GM19438 (cell line): Measurements from ENCODE around the gene NDFIP2.
A peak's percentile ranks its signal among the peaks of the same experiment; 100 is the strongest.

Experiments used
- ATAC-seq: cut with Tn5 transposase; IDR thresholded peaks from one replicate; pipeline ENCODE4 v1.9.1; 2021; ENCODE audit warnings: low read depth; ENCODE audit not compliant: unreplicated experiment

NDFIP2 gene

GRCh38 chr13:79457948-79458347 lies 23.0 kb upstream of the NDFIP2 start:
- no peak for ATAC-seq

DNA sequence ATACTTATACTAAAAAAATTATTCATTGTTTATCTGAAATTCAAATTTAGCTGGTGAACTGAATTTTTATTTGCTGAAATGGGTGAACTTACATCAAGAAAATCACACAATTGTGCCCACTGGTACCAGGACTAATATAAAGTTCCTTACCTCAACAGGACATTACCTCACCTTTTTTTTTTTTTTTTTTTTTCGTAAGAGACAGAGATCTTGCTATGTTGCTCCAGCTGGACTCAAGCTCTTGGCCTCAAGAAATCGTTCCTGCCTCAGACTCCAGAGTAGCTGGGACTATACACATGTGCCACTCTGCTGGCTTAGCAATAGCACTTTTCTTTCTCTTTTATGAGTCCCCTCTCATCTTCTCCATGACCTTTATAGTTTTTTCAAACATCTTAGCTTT lies 22.5 kb upstream of the NDFIP2 start:
- ATAC-seq: no peak

DNA sequence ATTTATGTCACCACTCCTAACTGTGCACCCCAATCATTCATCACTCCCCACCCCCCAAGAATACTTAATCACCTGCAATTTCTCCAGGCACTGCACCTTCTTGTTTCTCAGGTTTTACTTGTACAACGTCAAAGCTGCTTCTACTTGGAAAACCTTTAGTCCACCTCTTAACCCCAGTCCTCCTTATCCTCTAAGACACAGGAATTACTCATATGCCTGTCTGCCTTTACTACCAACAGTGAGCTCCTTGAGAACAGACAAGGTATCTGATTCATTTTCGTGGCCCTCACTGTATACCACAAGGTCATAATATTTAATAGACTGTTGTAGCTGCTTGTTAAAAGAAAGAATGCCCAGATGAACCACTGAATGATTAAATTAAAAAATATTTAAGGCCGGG lies 21.0 kb upstream of the NDFIP2 start:
- ATAC-seq: no peak

GRCh38 chr13:79462895-79463294 lies 18.1 kb upstream of the NDFIP2 start:
- ATAC-seq: no peak

- no peak for ATAC-seq
These were observed 17.4 kb upstream of the NDFIP2 start for GRCh38 chr13:79463604-79464003.

GRCh38 chr13:79466872-79467271 lies 14.1 kb upstream of the NDFIP2 start:
- ATAC-seq: no peak

GRCh38 chr13:79468402-79468801 lies 12.6 kb upstream of the NDFIP2 start:
- ATAC-seq: no peak

GRCh38 chr13:79468819-79469218 lies 12.1 kb upstream of the NDFIP2 start:
- no peak for ATAC-seq

DNA sequence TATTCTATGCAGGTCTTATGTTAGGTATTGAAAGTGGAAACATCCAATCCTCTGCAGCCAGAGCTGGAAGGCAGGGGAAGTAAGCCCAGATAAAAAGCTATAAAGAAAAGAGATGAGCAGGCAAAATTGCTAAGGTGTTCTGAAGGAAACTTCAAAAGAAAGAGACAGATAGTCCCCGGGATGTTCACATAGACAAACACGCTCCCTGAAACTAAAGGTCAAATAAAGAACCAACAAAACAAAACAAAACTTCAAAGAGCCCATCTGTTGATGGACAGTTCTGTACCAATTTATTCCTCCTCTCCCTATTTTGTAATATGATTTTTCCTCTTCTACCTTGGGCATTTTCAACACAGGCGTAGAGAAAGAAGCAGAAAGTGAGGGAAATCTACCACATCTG lies 11.3 kb upstream of the NDFIP2 start:
- ATAC-seq: no peak

DNA sequence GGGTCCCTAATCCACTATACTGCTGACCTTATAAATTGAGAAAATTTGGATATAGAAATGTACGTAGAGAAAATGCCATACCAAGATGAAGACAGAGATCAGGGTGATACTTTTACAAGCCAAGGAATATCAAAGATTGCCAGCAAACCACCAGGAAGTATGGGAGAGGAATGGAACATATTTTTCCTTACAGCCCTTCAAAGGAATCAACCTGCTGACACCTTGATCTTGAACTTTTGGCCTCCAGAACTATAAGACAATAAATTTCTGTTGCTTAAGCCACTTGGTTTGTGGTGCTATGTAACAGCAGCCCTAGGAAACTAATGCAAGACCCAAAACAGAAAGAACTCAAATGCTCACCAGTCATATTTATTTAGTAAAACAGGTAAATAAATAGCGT lies 10.3 kb upstream of the NDFIP2 start:
- ATAC-seq: no peak

GRCh38 chr13:79475569-79475968 lies 5.4 kb upstream of the NDFIP2 start:
- no peak for ATAC-seq

- ATAC-seq: no peak
These were observed 3.0 kb upstream of the NDFIP2 start for GRCh38 chr13:79477968-79478367.

GRCh38 chr13:79479882-79480281 lies 1.1 kb upstream of the NDFIP2 start:
- no peak for ATAC-seq

- ATAC-seq: peak; percentile 46
These were observed 714 bp downstream of the NDFIP2 start for GRCh38 chr13:79481685-79482052.

DNA sequence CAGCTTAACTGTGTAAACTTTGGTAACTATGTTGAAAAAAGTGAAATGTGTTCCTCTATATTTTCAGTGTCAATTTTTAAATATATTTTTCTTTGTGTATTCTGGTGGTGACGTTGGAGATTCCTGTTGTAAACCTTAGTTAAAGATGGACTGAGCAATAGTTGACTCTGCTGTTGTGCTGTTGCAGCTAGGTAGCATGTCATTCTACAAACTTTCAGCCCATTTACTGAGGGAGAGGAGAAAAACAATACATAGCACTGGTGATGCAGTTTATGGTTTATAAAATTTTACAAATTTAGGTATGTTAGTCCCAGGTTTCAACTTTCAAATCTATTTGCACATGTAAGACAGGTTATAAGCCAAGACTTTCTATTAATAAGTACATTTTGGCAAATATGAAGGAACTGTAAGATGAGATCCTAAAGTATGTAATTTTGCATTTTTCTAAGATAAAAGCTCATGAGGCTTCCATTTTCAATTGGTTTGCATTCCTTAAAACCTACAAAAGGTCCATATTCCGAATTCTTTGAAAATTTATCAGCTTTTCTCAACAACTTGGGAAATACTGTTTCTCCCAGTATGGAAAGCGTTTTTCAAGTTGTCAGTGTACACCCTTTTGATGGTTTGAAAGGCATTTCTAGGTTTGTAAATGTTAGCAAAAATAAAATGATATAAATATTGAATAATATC lies 1.5 kb downstream of the NDFIP2 start:
- no peak for ATAC-seq

DNA sequence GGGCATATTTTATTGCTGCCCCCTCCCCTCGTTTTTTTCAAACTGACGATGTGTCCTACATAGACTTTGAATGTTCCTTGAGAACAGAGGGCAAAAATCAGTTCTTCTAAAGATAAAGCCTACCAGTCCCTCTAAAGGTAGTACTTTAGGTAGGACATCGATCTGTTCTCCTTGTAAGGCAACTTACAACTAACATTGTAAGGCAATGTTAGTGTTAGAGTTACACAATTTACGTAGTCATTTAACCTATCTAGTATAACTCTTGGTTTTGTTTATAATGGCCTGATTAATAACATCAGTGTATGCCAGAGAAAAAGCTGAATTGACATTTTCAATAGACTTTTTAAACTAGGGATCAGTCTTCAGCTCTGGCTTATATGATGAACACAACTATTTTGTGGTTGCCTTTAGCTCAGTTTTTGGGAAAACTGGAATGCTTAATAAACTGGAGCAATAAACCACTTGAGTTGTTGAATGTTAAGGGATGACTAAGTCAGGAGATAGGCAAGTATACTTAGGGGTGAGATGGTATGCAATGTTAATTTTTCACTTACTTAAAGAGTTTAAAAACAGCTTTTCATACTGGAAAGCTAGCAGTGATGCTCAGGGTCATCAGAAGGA lies 2.2 kb downstream of the NDFIP2 start:
- ATAC-seq: no peak

DNA sequence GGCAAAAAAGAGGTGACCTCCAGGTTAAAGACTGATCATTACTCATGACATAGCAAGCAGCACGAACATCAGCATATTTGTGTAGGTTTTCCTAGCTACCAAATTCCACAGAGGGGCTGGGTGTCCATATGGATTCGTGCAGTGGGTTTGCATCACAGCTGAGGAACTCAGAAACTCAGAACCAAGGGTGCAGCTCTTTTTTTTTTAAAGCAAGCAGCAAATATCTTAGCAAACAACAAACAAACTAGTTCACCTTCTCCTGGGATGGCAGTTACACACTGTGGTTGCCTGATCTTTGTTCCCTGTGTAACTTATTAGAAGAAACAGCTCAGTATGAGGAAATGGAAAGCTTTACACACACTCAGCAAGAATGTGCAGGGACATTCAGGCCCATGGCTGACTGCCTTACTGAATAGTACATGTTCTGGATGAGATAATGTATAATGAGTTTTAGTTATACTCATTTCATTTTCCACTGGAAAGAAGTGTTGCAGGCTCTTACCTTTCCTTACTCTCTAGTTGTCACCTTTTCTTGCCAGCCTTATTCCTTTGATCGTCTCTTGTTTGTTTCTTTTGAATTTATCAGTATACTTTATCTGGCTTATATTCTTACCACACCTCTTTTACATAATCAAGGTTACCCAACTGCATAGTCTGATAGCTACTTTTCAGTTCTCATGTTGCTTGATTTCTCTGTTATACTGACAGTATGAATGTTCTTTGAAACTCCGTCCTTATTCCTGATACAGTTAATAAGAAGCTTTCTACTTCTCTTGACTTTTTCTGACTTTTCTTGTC lies 4.3 kb downstream of the NDFIP2 start:
- no peak for ATAC-seq

GRCh38 chr13:79486433-79487188 lies 5.7 kb downstream of the NDFIP2 start:
- no peak for ATAC-seq

- ATAC-seq: no peak
These were observed 9.4 kb downstream of the NDFIP2 start for GRCh38 chr13:79490326-79490725.

GRCh38 chr13:79490824-79491223 lies 9.9 kb downstream of the NDFIP2 start:
- ATAC-seq: no peak

- no peak for ATAC-seq
These were observed 10.8 kb downstream of the NDFIP2 start for GRCh38 chr13:79491715-79492114.
